ENCODE results near the gene THAP4.
"Not testable (repeated sequence)": the region's sequence is repeated elsewhere in the genome, so short reads cannot be mapped to it uniquely, and the experiment has no call there.

The THAP4 gene

GRCh38 chr2:241595600-241596140, 41.3 kb downstream of the THAP4 start:
- H3K4ac ChIP-seq (ENCODE audit: low read depth, low read length) = no peak overlapping the region
- H3K23ac ChIP-seq (ENCODE audit: low read length) = no peak overlapping the region
- no peaks in the 10 kb centered on the region for H3K4me1 ChIP-seq (ENCODE audit: control insufficient read depth, low read depth, low read length)
- H3K4me2 ChIP-seq (ENCODE audit: low read length) = no peak overlapping the region
- no peak overlapping the region for H3K4me3 ChIP-seq (ENCODE audit: low read length)
- DNase-seq = peak; percentile 61
- H3K27me3 ChIP-seq (ENCODE audit: insufficient read depth, low read length, poor library complexity) = no peaks in the 10 kb centered on the region
- H2BK120ac ChIP-seq (ENCODE audit: low read depth, low read length) = no peak overlapping the region
- peaks cover 1% of the 10 kb centered on the region for H3K36me3 ChIP-seq (ENCODE audit: control insufficient read depth, insufficient read depth, low read length)
- no peak overlapping the region for H2BK15ac ChIP-seq (replicated peaks; ENCODE audit: low read depth)
- WGBS (ENCODE audit: extremely low coverage, insufficient coverage, low lambda C conversion rate) = no CpG with 5 or more reads among the region's 15 CpGs
- no peaks in the 10 kb centered on the region for H3K79me1 ChIP-seq (ENCODE audit: low read length)
- no peak overlapping the region for H4K5ac ChIP-seq (ENCODE audit: low read length)
- H3K27ac ChIP-seq (ENCODE audit: low read depth, low read length) = no peak overlapping the region
- H2AK5ac ChIP-seq (ENCODE audit: low read length) = no peak overlapping the region
- H3K79me2 ChIP-seq (ENCODE audit: control insufficient read depth, insufficient read depth, low read length) = no peaks in the 10 kb centered on the region
- H2BK5ac ChIP-seq (ENCODE audit: low read length) = no peak overlapping the region
- no peak overlapping the region for H3K18ac ChIP-seq (ENCODE audit: low read length)
- H4K8ac ChIP-seq (ENCODE audit: low read depth, low read length) = no peak overlapping the region
- no peak overlapping the region for H3K9ac ChIP-seq (ENCODE audit: low read length)
- no peak overlapping the region for H3K56ac ChIP-seq (ENCODE audit: low read length)

- no peak overlapping the region for H3K4me3 ChIP-seq (ENCODE audit: low read length)
- no peaks in the 10 kb centered on the region for H3K79me2 ChIP-seq (ENCODE audit: control insufficient read depth, insufficient read depth, low read length)
- no peak for DNase-seq
- no peak overlapping the region for H3K23ac ChIP-seq (ENCODE audit: low read length)
- no CpG with 5 or more reads among the region's 16 CpGs for WGBS (ENCODE audit: extremely low coverage, insufficient coverage, low lambda C conversion rate)
- no peaks in the 10 kb centered on the region for H3K27me3 ChIP-seq (ENCODE audit: insufficient read depth, low read length, poor library complexity)
- no peak overlapping the region for H3K56ac ChIP-seq (ENCODE audit: low read length)
- H3K27ac ChIP-seq (ENCODE audit: low read depth, low read length) = no peak overlapping the region
- no peak overlapping the region for H2BK120ac ChIP-seq (ENCODE audit: low read depth, low read length)
- H3K79me1 ChIP-seq (ENCODE audit: low read length) = no peaks in the 10 kb centered on the region
- no peak overlapping the region for H4K5ac ChIP-seq (ENCODE audit: low read length)
- H3K9ac ChIP-seq (ENCODE audit: low read length) = no peak overlapping the region
- H2BK15ac ChIP-seq (replicated peaks; ENCODE audit: low read depth) = no peak overlapping the region
- H3K4me1 ChIP-seq (ENCODE audit: control insufficient read depth, low read depth, low read length) = no peaks in the 10 kb centered on the region
- no peak overlapping the region for H3K18ac ChIP-seq (ENCODE audit: low read length)
- H4K8ac ChIP-seq (ENCODE audit: low read depth, low read length) = no peak overlapping the region
- H3K36me3 ChIP-seq (ENCODE audit: control insufficient read depth, insufficient read depth, low read length) = peaks cover 1% of the 10 kb centered on the region
- no peak overlapping the region for H2BK5ac ChIP-seq (ENCODE audit: low read length)
- no peak overlapping the region for H3K4ac ChIP-seq (ENCODE audit: low read depth, low read length)
- no peak overlapping the region for H3K4me2 ChIP-seq (ENCODE audit: low read length)
- no peak overlapping the region for H2AK5ac ChIP-seq (ENCODE audit: low read length)
These were observed 43.7 kb downstream of the THAP4 start for GRCh38 chr2:241593271-241593670.

- peaks cover 1% of the 10 kb centered on the region for H3K36me3 ChIP-seq (ENCODE audit: control insufficient read depth, insufficient read depth, low read length)
- no peak overlapping the region for H3K4me3 ChIP-seq (ENCODE audit: low read length)
- no peak overlapping the region for H4K8ac ChIP-seq (ENCODE audit: low read depth, low read length)
- H3K23ac ChIP-seq (ENCODE audit: low read length) = no peak overlapping the region
- no peak for DNase-seq
- no peak overlapping the region for H3K9ac ChIP-seq (ENCODE audit: low read length)
- no peak overlapping the region for H3K27ac ChIP-seq (ENCODE audit: low read depth, low read length)
- no peaks in the 10 kb centered on the region for H3K27me3 ChIP-seq (ENCODE audit: insufficient read depth, low read length, poor library complexity)
- no peak overlapping the region for H2BK5ac ChIP-seq (ENCODE audit: low read length)
- H2BK15ac ChIP-seq (replicated peaks; ENCODE audit: low read depth) = no peak overlapping the region
- no peaks in the 10 kb centered on the region for H3K79me2 ChIP-seq (ENCODE audit: control insufficient read depth, insufficient read depth, low read length)
- no peak overlapping the region for H3K4ac ChIP-seq (ENCODE audit: low read depth, low read length)
- no peak overlapping the region for H3K4me2 ChIP-seq (ENCODE audit: low read length)
- no CpG with 5 or more reads among the region's 18 CpGs for WGBS (ENCODE audit: extremely low coverage, insufficient coverage, low lambda C conversion rate)
- no peak overlapping the region for H3K56ac ChIP-seq (ENCODE audit: low read length)
- H4K5ac ChIP-seq (ENCODE audit: low read length) = no peak overlapping the region
- H3K79me1 ChIP-seq (ENCODE audit: low read length) = no peaks in the 10 kb centered on the region
- no peak overlapping the region for H2BK120ac ChIP-seq (ENCODE audit: low read depth, low read length)
- H3K18ac ChIP-seq (ENCODE audit: low read length) = no peak overlapping the region
- H2AK5ac ChIP-seq (ENCODE audit: low read length) = no peak overlapping the region
- no peaks in the 10 kb centered on the region for H3K4me1 ChIP-seq (ENCODE audit: control insufficient read depth, low read depth, low read length)
These were observed 44.7 kb downstream of the THAP4 start for GRCh38 chr2:241592126-241592845.

- not testable (repeated sequence) for H3K9ac ChIP-seq (ENCODE audit: low read length); H3K27ac ChIP-seq (ENCODE audit: low read depth, low read length); H3K79me2 ChIP-seq (ENCODE audit: control insufficient read depth, insufficient read depth, low read length); H2AK5ac ChIP-seq (ENCODE audit: low read length); H2BK5ac ChIP-seq (ENCODE audit: low read length); H3K4ac ChIP-seq (ENCODE audit: low read depth, low read length); H4K5ac ChIP-seq (ENCODE audit: low read length); H2BK15ac ChIP-seq (replicated peaks; ENCODE audit: low read depth); H3K79me1 ChIP-seq (ENCODE audit: low read length); H3K56ac ChIP-seq (ENCODE audit: low read length); H3K36me3 ChIP-seq (ENCODE audit: control insufficient read depth, insufficient read depth, low read length); H4K8ac ChIP-seq (ENCODE audit: low read depth, low read length); H3K27me3 ChIP-seq (ENCODE audit: insufficient read depth, low read length, poor library complexity); H3K4me1 ChIP-seq (ENCODE audit: control insufficient read depth, low read depth, low read length); H3K18ac ChIP-seq (ENCODE audit: low read length); DNase-seq; H2BK120ac ChIP-seq (ENCODE audit: low read depth, low read length); H3K4me2 ChIP-seq (ENCODE audit: low read length); H3K4me3 ChIP-seq (ENCODE audit: low read length); H3K23ac ChIP-seq (ENCODE audit: low read length)
- WGBS (ENCODE audit: extremely low coverage, insufficient coverage, low lambda C conversion rate) = no CpG with 5 or more reads among the region's 33 CpGs
These were observed 46.2 kb downstream of the THAP4 start for GRCh38 chr2:241590496-241591455.

GRCh38 chr2:241589863-241590262, 47.1 kb downstream of the THAP4 start:
- not testable (repeated sequence) for H4K8ac ChIP-seq (ENCODE audit: low read depth, low read length); H3K27me3 ChIP-seq (ENCODE audit: insufficient read depth, low read length, poor library complexity); H2BK15ac ChIP-seq (replicated peaks; ENCODE audit: low read depth); H3K9ac ChIP-seq (ENCODE audit: low read length); H3K23ac ChIP-seq (ENCODE audit: low read length); H3K79me1 ChIP-seq (ENCODE audit: low read length); H3K18ac ChIP-seq (ENCODE audit: low read length); H2BK5ac ChIP-seq (ENCODE audit: low read length); H3K27ac ChIP-seq (ENCODE audit: low read depth, low read length); H4K5ac ChIP-seq (ENCODE audit: low read length); H3K4ac ChIP-seq (ENCODE audit: low read depth, low read length); H2AK5ac ChIP-seq (ENCODE audit: low read length); H3K4me3 ChIP-seq (ENCODE audit: low read length); H3K4me2 ChIP-seq (ENCODE audit: low read length); H2BK120ac ChIP-seq (ENCODE audit: low read depth, low read length); H3K79me2 ChIP-seq (ENCODE audit: control insufficient read depth, insufficient read depth, low read length); H3K36me3 ChIP-seq (ENCODE audit: control insufficient read depth, insufficient read depth, low read length); H3K56ac ChIP-seq (ENCODE audit: low read length); H3K4me1 ChIP-seq (ENCODE audit: control insufficient read depth, low read depth, low read length); DNase-seq
- no CpG with 5 or more reads among the region's 17 CpGs for WGBS (ENCODE audit: extremely low coverage, insufficient coverage, low lambda C conversion rate)
